ENCODE data around the gene AGFG1.

GRCh38 chr2:227488045-227488444 lies 16.1 kb downstream of the AGFG1 start:
- TF ChIP-seq CTCF (conservative IDR thresholded peaks at IDR 0.05; ENCODE audit: low read depth, low read length) = no peak
- no peak for TF ChIP-seq EZH2 (IDR thresholded peaks at IDR 0.05; ENCODE audit: borderline replicate concordance, low read depth, low read length, poor library complexity, severe bottlenecking)

Measured in A673 (cell line).